Stimulated activated naive CD4-positive, alpha-beta T cell (primary cell): ENCODE results near the gene DNMT3L.
"Not testable (repeated sequence)": the region's sequence is repeated elsewhere in the genome, so short reads cannot be mapped to it uniquely, and the experiment has no call there.

Source experiments
- DNase-seq, 6 experiments: peaks; one replicate each; lab custom pipeline; 2025; lab: John Stamatoyannopoulos, UW

The DNMT3L gene

DNA sequence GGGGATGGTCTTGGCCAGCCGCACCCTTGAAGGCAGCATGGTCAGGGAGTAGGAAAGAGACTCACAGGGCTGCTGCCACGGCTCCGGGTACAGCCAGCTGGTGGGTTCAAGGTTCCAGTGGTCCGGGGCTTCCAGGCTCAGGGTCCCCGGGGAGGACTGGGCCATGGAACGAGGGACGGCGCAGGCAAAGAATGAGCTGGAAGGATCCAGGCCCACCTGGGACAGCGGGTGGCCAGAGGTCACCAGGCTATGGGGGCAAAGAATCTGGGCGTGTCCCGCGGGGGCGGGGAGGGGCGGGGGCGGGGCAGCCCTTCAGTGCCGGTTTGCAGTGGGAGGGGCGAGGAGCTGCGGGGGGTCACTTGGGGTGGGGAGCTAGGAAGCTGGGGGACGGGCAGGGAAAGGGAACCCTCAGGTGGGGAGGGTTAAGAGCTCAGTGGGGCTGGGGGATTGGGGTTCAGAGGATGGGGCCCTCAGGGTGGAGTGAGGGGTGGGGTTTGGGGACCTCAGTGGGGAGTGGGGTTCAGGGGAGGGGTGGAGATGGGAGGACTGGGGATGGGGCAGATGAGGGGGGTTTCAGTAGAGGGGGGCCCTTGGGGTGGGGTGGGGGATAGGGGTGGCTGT, at the start of gene DNMT3L:
Gene DNMT3L, minus strand, starts transcription at position 223 of the 621 bp plus-strand sequence. CDS start 638 bp downstream, outside the sequence.
- DNase-seq, result no peak

DNA sequence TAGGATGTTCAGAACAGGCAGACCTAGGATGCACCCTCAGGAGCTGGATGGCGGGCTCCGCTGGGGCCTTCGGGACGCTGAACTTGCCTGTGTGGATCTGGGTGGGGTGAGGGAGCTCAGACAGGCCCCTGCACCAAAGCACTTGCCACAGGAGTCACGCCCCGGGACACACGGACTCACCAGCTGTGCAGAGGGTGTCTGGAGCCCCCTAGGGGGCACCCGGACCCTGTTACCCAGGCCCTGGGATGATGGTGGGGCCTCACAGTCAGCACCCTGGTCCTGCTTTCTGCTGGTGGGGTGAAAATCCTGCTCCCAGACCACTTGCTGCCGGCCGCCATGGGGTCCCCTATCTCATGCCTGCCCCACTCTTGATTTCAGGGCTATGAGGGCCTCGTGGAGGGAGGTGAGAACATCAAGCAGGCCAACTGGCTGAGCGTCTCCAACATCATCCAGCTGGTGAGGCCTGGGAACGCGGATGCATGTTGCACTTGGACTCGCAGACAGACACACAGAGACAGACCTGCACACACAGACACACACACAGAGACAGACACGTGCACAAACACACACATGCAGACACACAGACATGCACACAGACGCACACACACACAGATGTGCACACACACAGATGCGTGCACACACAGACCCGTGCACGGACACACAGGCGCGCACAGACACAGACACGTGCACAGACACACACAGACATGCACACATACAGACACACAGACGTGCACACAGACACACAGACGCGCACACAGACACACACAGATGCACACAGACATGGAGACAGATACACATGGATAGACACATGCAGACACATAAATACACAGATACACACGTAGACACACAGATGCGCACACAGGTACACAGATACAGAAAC, 49.2 kb upstream of the DNMT3L start:
- no peak for DNase-seq

GRCh38 chr21:44306936-44307704, 45.4 kb upstream of the DNMT3L start:
- DNase-seq, result no peak

DNA sequence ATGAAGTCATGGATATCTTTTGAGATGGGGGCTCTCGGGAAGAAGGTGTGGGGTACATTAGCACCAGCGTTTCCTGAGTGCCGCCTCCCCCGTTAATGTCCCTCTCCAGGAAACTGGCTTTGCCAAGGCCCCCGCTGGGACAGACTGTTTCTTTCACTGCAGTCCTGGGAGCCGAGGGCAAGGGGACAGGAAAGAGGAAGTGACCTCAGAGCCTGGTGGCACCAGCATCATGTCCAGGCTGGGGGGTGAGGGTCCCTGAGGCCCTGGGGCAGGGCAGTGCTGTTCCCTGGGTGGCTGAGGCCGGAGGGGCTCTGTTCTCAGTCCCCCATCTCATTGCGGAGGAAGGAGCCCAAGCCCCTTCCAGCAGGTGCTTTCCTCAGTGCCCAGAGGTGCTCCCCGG, 44.0 kb upstream of the DNMT3L start:
- DNase-seq, result no peak

- peak in 5 of 6 experiments; percentile 18 to 56 (median 38) for DNase-seq
These were observed 43.2 kb upstream of the DNMT3L start for GRCh38 chr21:44304877-44305293.

- DNase-seq, result no peak
These were observed 42.4 kb upstream of the DNMT3L start for GRCh38 chr21:44304011-44304616.

GRCh38 chr21:44303490-44303981, 41.8 kb upstream of the DNMT3L start:
- no peak for DNase-seq

GRCh38 chr21:44302573-44303401, 41.1 kb upstream of the DNMT3L start:
- not testable (repeated sequence) for DNase-seq

DNA sequence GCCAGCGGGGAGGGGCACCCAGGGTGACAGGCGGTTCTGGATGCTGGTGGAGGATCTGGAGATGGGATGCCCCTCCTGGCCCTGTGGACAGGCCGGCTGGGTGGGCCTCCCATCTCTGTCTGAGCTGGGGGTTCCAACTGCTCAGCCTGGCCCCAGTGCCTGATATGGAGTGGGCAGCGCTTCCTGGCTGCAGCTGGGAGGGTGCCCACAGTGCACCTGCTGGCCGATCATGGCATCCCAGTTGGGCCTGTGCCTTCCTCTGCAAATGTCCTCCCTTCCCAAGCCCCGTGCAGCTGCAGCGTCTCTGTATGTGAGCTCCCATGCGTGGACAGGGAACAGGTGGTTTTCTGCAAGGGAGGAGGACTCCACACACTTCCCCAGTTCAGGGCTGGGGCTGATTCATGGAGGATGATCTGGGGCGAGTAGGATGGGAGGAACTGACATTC, 40.3 kb upstream of the DNMT3L start:
- no peak for DNase-seq

- no peak for DNase-seq
These were observed 39.4 kb upstream of the DNMT3L start for GRCh38 chr21:44301141-44301540.

DNA sequence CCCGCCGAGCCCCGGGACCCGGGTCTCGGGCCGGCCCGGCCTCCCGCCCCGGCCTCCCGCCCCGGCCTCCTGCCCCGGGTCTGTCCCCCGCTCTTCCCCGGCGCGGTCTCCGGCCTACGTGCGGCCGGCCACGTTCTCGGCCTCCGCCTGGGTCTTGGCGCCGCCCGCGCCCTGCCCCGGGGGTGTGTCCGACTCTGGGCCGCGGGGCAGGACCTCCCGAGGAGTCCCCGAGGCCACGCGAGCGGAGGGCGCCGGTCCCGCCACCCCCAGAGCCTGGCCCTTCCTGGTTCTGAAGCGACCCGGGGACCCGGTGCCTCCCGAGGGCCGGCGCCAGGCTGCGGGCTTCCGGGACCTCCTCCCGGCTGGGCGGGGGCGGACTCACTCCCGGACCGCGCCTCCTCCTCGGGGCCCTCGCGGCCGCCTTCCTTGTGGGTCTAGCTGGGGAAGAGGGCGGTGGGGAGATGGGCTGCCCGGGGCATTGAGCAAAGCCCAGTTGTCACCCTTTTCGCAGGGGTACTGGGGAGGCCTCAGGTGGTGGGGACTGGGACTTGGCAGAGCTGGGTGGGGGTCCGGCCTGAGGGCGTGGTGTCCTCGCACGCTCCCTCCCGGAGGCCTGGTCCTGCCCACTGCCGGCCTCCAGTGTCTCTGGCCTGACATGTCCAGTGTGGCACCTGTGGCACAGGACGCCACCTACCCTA, 38.7 kb upstream of the DNMT3L start:
- DNase-seq, result peak in 5 of 6 experiments; percentile 16 to 51 (median 23)

DNA sequence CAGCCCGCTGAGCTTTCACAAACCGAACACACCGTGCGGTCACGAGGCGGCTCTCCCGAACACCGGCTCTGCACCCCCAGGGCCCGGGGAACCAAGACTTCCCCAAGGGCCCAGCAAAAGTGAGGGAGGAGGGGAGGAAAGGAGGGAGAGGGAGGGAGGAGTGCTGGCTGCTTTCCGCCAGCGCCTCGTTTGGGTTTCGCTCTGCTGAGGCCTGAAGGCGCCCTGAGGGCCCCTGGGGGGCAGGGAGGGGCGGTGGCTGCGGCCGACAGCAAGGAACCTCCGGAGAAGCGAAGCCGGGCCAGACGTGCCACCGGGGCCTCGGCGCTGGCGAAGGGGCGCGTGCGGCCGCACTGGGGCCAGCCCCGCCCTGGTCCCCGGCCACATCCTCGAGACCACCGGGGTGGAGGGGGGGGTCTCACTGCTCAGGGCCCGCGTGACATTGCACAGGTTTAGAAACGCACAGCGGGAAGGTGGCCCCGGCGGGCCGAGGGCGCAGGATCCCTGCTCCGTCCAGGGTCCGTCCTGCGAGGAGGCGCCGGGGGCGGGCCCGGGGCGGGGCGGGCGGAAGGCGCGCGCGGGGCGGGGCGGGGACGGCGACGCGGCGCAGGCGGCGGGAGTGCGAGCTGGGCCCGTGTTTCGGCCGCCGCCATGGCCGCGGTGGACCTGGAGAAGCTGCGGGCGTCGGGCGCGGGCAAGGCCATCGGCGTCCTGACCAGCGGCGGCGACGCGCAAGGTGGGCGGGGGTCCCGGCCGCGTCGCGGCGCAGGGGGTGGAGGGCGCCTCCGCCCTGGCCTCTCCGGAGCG, 38.0 kb upstream of the DNMT3L start, which contains the start of gene PFKL:
Gene PFKL, plus strand, starts transcription at position 596 of the 804 bp plus-strand sequence. Its CDS starts 53 bp downstream, at position 649.
- peak in 5 of 6 experiments; percentile 24 to 75 (median 49) for DNase-seq

GRCh38 chr21:44299085-44299457, 37.4 kb upstream of the DNMT3L start:
- peak in 2 of 6 experiments; percentile 23 to 43 for DNase-seq

GRCh38 chr21:44298301-44298700, 36.6 kb upstream of the DNMT3L start:
- no peak for DNase-seq

DNA sequence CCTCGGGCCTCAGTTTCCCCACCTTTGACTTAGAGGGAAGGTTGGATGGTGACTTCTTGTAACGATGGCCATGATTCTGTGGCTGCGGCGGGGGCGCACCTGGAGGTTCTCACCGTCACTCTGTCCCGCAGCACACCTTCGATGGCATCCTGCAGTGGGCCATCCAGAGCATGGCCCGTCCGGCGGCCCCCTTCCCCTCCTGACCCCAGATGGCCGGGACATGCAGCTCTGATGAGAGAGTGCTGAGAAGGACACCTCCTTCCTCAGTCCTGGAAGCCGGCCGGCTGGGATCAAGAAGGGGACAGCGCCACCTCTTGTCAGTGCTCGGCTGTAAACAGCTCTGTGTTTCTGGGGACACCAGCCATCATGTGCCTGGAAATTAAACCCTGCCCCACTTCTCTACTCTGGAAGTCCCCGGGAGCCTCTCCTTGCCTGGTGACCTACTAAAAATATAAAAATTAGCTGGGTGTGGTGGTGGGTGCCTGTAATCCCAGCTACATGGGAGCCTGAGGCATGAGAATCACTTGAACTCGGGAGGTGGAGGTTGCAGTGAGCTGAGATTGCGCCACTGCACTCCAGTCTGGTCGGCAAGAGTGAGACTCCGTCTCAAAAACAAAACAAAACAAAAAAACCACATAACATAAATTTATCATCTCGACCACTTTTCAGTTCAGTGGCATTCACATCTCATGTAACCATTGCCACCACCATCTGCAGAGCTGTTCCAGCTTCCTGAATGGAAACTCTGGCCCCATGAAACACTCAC, 36.0 kb upstream of the DNMT3L start:
- DNase-seq, result peak; percentile 50 to 64 (median 56)

- no peak for DNase-seq
These were observed 35.2 kb upstream of the DNMT3L start for GRCh38 chr21:44296916-44297315.

DNA sequence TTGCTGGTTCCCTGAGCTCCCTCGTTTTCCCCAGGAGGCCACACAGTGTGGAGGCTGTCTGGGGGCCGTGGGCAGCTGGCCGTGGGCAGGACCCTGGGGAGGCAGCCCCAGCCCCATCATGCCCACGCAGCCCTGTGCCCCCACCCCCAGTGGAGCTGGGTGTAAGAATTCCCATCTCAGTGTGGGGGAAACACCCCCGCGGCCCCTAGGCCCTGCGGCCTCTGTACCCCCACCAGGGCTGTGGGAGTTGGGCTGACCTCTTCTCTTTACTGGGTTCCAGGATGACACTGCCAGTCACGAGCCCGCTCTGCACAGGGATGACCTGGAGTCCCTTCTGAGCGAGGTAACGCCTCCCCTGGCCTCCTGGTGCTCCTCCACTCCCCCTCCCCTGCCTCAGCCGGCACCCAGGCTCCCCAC, 34.4 kb upstream of the DNMT3L start:
- DNase-seq, result no peak

DNA sequence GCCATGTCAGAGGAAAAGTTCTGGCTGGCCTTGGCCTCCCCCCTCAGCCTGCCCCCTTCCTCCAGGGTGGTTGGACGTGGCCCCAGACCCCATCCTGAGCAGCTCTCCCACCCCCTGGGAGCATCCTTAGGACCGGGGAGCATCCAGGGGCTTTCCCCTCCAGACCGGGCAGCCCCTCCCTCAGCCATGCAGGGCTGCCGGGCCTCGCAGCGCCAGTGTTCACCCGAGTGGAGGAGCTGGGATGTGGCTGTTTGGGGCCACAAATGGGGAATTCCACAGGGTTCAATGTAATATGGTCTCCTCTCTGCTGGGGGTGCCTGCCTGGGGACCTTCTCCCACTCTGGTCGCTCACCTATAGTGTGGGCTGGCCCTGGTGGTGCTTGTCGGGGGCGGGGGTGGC, 33.9 kb upstream of the DNMT3L start:
- DNase-seq, result no peak
